Dermis blood vessel endothelial cell (primary cell): Measurements from ENCODE around the gene SLC27A1. TPM values are rescaled to one million over a fixed set of nuclear protein-coding genes. Genes with fewer than 3 reads are reported as not detected.
"Not testable (repeated sequence)": the region's sequence is repeated elsewhere in the genome, so short reads cannot be mapped to it uniquely, and the experiment has no call there.

Experiments used
- DNase-seq: peaks from one replicate; pipeline ENCODE4 v3.0.0; 2010
- total RNA-seq: library from RNA; depleted of rRNA; stranded (reverse); fragments of >200 nt; gene quantifications from 2 replicates; pipeline ENCODE4 v1.2.3, GENCODE V29; 2014

The SLC27A1 gene
- total RNA-seq, 1 donor from 2014 or later = 31.7 TPM

DNA sequence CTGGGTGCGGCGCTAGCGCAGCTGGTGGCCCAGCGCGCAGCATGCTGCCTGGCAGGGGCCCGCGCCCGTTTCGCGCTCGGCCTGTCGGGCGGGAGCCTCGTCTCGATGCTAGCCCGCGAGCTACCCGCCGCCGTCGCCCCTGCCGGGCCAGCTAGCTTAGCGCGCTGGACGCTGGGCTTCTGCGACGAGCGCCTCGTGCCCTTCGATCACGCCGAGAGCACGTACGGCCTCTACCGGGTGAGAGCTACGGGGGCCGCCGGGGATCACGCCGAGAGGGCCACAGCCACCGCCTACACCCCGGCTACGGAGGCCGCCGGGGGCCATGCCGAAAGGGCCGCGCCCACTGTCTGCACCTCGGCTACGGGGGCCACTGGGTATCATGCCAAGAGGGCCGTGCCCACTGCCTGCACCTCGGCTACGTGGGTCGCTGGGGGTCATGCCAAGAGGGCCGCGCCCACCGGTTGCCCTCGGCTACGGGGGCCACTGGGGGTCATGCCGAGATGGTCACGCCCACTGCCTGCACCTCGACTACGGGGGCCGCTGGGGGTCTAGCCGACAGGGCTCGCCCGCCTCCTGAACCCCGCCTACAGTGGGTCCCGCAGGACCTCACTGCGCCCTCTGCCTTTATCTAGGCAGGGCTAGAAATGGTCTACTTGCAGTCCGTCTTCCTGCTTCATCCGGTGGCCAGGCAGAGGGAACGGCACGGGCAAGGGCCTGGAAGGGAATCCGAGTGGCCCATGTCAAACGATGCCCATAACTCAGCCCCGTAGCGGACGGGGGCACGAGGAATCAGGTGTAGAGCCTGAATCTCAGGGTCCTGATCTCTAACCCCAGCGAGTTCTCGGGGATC, 41.6 kb downstream of the SLC27A1 start:
- DNase-seq = peak; percentile 89

DNA sequence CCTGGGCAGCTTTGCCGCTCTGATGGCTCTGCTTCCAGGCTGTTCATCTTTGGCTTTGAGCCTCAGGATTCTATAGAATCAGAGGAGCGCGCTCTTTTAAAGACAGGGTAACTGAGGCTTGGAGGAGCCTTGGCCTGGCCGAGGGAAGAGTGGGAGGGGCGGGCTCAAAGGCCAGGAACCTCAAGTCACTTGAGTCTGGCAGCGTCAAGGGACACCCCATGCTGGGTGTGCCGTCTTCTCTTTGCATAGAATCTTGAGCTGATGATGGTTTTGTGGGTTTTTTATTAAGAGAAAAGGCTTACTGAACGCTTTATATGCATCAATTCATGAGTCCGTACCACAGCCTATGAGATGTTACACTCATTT, 42.2 kb downstream of the SLC27A1 start:
- no peak for DNase-seq

- no peak for DNase-seq
These were observed 45.3 kb downstream of the SLC27A1 start for GRCh38 chr19:17515408-17516149.

- DNase-seq = peak; percentile 21
These were observed 47.6 kb downstream of the SLC27A1 start for GRCh38 chr19:17517898-17518297.

DNA sequence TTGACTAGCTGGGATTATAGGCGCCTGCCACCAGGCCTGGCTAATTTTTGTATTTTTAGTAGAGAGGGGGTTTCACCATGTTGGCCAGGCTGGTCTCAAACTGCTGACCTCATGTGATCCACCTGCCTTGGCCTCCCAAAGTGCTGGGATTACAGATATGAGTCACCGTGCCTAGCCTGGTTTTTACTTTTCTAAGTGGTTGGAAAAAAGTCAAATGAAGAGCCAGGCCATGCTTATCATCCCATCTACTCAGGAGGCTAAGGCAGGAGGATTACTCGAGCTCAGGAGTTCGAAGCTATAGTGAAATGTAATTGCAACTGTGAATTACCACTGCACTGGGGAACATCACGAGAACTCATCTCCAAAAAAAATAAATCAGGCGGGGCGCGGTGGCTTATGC, 48.3 kb downstream of the SLC27A1 start:
- DNase-seq = not testable (repeated sequence)

GRCh38 chr19:17519967-17520366, 49.6 kb downstream of the SLC27A1 start:
- no peak for DNase-seq

- no peak for DNase-seq
These were observed 50.5 kb downstream of the SLC27A1 start for GRCh38 chr19:17520865-17521264.

DNA sequence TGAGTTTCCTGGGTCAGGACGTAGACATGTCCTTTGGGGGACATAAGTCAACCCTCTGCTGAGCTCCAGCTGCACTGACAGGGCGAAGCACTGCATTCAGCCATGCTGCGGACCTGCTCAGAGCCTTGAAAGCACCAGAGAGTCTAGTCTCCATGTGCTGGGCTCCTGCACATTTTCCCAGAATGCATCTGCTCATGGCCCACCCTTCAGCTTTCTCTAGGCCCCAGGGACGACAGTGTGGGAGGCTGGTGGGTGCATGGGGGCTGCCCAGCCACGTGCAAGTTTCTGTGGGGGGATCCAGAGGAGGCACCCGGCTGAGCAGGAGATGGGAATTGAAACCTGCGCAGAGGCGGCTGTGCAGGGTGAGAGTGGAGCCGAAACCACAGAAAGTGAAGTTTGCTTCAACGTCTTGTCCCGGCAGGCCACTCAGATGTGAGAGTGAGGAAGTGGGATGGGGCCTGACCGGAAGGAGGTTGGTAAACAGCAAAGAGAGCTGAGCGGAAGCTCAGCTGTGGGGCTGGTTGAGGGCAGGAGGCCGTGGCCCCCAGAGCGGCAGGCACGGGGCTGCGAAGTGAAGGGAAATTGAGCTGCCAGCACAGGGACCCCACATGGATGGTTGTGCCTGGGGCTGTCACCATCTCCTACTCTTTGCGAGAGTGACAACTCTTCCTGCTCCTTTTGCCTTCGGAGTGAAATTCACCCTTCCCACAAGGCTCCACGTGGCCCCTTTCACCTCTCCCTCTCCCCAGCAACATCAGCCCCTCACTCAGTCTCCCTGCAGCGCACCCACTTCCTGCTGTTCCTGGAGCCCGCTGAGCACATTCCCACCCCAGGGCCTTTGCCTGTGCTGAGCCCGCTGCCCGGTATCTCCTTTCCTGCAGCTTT, 52.9 kb downstream of the SLC27A1 start:
- peak; percentile 50 for DNase-seq

GRCh38 chr19:17524651-17525050, 54.3 kb downstream of the SLC27A1 start:
- no peak for DNase-seq

GRCh38 chr19:17525141-17525540, 54.8 kb downstream of the SLC27A1 start:
- no peak for DNase-seq

DNA sequence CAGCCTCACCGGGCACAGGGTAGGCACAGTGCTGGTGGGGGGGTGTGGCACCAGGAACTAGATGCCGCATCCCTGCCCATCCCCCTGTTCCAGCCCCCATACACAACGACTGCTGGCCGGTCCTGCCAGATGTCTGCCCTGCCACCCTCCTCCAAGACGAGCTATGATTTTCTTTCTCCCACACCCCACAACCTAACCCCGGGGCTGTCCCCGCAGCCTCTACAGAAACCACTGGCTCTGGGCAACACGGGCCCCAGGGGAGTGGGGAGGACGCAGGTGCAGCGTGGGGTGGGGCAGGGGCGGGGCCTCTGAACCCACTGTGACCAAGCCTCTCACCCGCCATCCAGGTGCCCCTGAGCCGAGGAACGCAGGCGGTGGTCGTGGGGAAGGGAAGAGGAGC, 56.6 kb downstream of the SLC27A1 start:
- DNase-seq = no peak

DNA sequence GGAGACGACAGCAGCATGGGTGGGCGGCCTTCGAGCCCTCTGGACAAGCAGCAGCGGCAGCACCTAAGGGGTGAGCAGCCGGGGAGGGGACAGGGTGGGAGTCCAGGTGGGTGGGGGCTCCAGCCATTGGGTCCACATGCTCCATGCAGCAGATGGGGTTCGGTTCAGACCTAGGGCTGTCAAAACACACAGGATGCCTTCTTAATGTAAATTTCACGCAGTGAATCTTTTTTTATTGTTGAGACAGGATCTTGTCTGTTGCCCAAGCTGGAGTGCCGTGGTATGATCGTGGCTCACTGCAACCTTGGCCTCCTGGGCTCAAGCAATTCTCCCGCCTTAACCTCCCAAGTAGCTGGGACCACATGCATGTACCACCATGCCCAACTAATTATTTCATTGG, 57.0 kb downstream of the SLC27A1 start:
- DNase-seq = no peak

DNA sequence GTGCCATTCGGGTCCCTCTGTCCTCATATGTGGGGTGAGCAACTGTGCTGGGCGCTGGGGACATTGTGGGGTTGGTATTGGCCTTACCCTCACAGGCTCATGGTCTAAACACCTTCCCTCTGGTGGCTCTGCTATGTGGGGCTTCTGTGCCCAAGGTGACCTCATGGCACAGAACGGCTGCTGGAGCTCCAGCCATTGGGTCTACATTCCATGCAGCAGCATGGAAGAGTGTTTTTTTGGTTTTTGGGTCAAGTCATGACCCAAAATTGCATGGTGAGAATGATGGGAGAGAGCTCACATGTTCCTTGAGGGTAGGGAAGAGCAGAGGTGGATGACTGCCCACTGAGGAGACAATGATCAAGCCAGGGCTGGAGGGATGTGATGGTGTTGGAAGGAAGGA, 58.3 kb downstream of the SLC27A1 start:
- no peak for DNase-seq

- DNase-seq = no peak
These were observed 59.2 kb downstream of the SLC27A1 start for GRCh38 chr19:17529239-17530158.

DNA sequence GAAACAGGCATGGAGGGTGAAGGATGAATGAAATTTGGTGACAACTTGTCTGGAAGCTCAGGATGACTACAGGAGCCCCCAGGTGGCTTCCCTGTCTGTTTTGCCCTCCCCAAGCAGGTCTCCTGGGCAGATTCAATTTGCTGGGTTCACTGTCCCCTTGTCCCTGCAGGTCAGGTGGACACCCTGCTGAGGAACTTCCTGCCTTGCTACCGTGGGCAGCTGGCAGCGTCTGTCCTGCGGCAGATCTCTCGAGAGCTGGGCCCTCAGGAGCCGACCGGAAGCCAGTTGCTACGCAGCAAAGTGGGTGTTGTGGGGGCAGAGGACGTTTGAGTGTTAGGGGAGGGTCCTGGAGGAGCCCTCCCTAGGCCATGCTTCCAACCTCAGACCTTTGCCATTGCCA, 60.3 kb downstream of the SLC27A1 start:
- DNase-seq = peak; percentile 11

GRCh38 chr19:17532116-17532515, 61.8 kb downstream of the SLC27A1 start:
- DNase-seq = no peak

GRCh38 chr19:17532557-17532956, 62.2 kb downstream of the SLC27A1 start:
- DNase-seq = no peak

GRCh38 chr19:17534767-17535166, 64.4 kb downstream of the SLC27A1 start:
- no peak for DNase-seq

GRCh38 chr19:17536955-17537354, 66.6 kb downstream of the SLC27A1 start:
- DNase-seq = no peak

DNA sequence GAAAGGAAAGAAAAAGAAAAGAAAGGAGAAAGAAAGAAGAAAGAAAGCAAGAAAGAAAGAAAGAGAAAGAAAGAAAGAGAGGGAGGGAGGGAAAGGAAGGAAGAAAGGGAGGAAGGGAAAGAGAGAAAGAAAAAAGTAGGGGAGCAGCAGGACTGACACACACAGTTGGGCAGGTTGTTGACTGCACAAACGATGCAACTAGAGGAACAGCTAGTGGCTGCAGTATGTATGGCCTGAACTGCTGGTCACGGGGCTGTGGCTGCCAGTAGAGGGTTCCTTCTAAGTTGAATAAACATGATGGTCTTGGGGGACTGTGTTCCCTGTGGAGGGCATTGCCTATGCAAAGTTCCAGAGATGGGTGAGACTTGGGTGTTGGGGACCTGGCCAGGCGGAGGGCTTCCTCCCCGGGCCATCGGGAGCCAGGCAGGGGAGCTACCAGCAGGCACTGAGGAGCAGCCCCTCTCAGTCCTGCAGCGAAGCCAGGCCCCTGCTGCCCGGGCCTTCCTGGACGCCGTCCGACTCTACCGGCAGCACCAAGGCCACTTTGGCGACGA, 68.4 kb downstream of the SLC27A1 start:
- peak; percentile 15 for DNase-seq
